HG02759 (cell line): ENCODE data around the gene DKK3.

ENCODE experiments used
- ATAC-seq: cut with Tn5 transposase; IDR thresholded peaks from one replicate; pipeline ENCODE4 v1.9.1; 2021; ENCODE audit warnings: mild to moderate bottlenecking, moderate library complexity; ENCODE audit not compliant: unreplicated experiment

The DKK3 gene

GRCh38 chr11:11948242-11948947, 60.0 kb downstream of the DKK3 start:
- ATAC-seq, result no peak

DNA sequence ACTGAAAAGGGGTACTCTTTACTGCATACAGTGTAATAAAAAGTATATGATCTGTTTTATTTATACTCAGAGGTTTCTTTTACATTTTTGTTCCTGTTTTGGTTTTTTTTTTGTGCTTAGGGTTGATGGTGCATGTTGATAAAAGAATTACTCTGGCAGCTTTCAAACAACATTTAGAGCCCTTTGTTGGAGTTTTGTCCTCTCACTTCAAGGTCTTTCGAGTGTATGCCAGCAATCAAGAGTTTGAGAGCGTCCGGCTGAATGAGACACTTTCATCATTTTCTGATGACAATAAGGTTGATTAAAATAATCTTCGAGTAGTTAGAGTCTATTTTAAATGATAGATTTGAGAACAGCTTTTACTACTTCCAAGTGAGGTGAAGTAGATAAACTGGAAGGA, 60.6 kb downstream of the DKK3 start:
- no peak for ATAC-seq

DNA sequence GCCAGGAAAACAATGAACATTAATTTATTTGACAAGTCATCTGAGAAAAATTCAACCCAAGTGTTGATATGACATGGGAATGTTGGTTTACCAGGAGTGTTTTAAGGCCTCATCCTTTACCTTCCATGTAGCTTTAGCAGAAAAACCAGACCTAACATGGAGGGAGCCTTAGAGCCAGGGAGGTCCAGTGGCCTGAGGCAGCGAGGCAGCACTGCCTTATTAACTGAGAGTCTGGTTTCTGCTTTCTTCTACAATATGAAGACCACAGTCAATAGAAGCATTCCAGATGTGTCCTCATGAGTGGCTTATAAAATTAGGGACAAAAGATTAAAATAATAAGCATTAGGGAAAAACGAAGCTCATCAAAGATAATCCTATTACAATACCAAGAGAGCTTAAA, 61.5 kb downstream of the DKK3 start:
- no peak for ATAC-seq

- no peak for ATAC-seq
Measured at GRCh38 chr11:11946180-11946579, 62.2 kb downstream of the DKK3 start.

DNA sequence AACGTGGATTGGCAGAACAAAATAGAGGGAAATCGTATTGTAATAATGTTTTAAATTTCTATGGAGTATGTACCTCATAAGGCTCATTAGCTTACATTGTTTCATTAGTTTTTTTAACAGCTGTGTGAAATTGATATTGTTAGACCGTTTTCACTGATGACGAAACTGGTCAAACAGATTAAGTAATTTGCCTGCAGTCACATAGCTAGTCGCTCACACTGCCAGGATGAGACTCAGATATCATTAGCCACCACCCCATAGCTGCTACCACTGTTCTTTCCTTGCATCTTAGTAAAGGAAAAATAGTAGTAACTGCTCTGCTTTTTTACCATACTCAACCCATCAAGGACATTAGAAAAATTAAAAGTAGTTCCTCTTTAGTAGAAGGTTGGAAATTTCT, 64.0 kb downstream of the DKK3 start:
- ATAC-seq, result no peak

DNA sequence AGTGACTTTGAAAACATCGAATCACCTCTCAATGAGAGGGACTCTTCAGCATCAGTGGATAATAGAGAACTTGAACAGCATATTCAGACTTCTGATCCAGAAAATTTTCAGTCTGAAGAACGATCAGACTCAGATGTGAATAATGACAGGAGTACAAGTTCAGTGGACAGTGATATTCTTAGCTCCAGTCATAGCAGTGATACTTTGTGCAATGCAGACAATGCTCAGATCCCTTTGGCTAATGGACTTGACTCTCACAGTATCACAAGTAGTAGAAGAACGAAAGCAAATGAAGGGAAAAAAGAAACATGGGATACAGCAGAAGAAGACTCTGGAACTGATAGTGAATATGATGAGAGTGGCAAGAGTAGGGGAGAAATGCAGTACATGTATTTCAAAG, 65.8 kb downstream of the DKK3 start:
- ATAC-seq, result no peak

DNA sequence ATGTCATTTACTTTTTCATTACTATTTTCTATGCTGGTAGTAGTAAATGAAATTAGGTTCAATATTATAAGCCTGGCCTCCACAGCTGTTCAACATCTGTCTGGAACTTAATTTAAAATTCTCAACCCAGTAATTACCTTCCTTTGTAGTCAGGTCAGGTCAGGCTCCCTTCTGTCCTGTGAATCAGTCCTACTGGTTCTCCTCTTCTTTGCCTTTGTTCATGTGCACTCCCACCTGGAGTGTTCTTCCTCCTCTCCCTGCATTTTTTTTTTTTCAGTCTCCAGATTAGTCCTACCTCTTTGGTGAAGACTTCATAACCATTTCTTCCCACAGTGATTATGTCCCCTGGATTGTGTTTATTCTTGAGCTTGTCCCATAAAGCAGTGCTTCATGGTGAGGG, 67.9 kb downstream of the DKK3 start:
- ATAC-seq, result no peak

GRCh38 chr11:11937957-11938356, 70.5 kb downstream of the DKK3 start:
- ATAC-seq, result no peak

DNA sequence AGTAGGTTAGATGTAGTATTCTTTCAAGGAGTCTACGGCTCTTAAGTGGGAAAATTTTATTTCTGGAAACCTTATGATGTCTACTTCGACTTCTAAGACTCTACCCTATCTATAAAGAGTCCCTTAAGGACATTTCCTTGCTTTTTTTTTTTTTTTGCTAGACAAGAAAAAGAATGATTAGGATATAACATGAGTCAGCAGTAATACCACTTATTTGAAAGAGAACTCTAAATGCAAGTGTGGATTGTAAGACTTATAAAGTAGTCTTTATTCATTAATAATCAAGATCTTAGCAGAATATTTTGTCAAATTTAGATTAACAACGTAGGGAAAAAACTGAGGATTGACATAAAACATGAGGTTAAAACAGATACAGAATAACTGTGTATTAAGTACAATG, 71.0 kb downstream of the DKK3 start:
- ATAC-seq, result no peak

- no peak for ATAC-seq
Measured at GRCh38 chr11:11935536-11935935, 72.9 kb downstream of the DKK3 start.

DNA sequence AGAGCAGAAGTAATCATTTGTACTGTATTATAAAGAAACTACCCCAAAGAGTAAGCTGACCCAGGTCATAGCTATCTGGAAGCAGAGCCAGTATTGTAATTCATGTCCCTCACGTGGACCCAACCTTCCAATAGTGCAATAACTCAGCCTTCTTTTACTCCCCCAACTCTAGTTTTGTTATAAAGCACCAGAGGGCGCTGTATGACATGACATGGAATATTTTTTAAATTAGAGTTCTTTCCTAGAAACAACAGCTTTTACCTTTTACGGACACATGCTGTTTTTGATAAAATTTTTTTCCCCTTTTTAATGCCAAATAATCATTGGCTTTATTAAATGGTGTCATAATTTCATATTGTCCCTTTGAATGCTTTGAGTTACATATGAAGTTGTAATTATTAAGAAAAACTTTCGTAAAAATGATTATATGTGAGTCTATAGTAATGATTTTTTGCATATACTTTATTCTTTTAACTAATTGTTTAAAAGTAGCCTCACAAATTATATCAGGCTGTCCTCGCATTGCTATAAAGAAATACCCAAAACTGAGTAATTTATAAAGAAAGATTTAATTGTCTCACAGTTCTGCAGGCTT, 76.9 kb downstream of the DKK3 start:
- ATAC-seq, result no peak

- no peak for ATAC-seq
Measured at GRCh38 chr11:11929920-11930319, 78.5 kb downstream of the DKK3 start.

DNA sequence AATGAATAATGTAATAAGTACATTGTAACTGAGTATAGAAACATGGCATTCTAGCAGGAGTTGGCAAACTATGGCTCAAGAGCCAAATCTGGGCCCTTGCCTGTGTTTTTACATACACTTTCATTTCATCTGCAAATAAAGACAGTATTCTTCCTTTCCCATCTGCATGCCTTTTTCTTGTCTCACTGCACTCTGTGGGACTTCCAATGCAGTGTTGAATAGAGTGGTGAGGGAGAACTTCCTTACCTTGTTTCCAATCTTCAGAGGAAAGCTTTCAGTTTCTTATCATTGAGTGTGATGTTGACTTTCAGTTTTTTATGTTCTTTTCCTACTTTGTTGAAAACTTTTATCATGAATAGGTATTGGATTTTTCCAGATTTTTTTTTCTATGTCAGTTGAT, 84.6 kb downstream of the DKK3 start:
- ATAC-seq, result no peak

- no peak for ATAC-seq
Measured at GRCh38 chr11:11916981-11917399, 91.4 kb downstream of the DKK3 start.

- no peak for ATAC-seq
Measured at GRCh38 chr11:11915625-11916024, 92.8 kb downstream of the DKK3 start.

DNA sequence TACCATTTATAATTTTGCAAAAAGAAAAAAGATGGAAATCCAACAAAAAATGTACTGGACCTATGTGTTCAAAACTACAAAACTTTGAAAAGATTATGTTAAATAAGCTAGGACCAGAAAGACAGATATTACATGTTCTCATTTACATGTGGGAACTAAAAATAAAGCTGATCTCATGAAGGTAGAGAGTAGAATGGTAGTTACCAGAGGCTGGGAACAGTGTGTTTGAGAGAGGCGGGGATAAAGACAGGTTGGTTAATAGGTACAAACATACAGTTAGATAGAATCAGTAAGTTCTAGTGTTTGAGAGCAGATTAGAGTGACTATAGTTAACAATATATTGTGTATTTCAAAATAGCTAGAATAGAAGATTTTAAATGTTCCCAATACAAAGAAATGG, 95.0 kb downstream of the DKK3 start:
- ATAC-seq, result no peak
